ENCODE data around the gene SPATA12.

- TF ChIP-seq CTCF (conservative IDR thresholded peaks at IDR 0.05; ENCODE audit: low read length) (no peak), EZH2phosphoT487 (IDR thresholded peaks at IDR 0.05; ENCODE audit: borderline replicate concordance) (no peak)
These were observed 43.0 kb upstream of the SPATA12 start for GRCh38 chr3:57017459-57017845.
